Cardiac fibroblast (primary cell): ENCODE data around the gene COQ4.
"Not testable (repeated sequence)": the region's sequence is repeated elsewhere in the genome, so short reads cannot be mapped to it uniquely, and the experiment has no call there.

Experiments
- DNase-seq, 2 donors: peaks; one replicate each; pipeline versions ENCODE4 v3.0.0 to v3.0.0-alpha.2; 2010; ENCODE audit warnings: low read depth in 2 of 2
- H3K4me3 ChIP-seq, 2 donors: replicated peaks in 1 of 2; 1 replicate in 1 of 2; 2 replicates in 1 of 2; pipeline ENCODE4 v1.5.1; 2011; ENCODE audit warnings: low read depth in 2 of 2, low read length in 2 of 2, mild to moderate bottlenecking in 2 of 2, moderate library complexity in 1 of 2
- CTCF ChIP-seq: IDR thresholded peaks from one replicate; pipeline ENCODE4 v1.5.1; 2011; ENCODE audit warnings: low read depth, mild to moderate bottlenecking, low read length, inconsistent platforms

The COQ4 gene

GRCh38 chr9:128335914-128336313, 13.3 kb downstream of the COQ4 start:
- TF ChIP-seq CTCF = no peak
- no peak for DNase-seq
- no peak overlapping the region for H3K4me3 ChIP-seq

- TF ChIP-seq CTCF = no peak
- no peak overlapping the region for H3K4me3 ChIP-seq
- DNase-seq = no peak
These were observed 15.3 kb downstream of the COQ4 start for GRCh38 chr9:128337936-128338335.

- DNase-seq, H3K4me3 ChIP-seq: not testable (repeated sequence)
These were observed 16.4 kb downstream of the COQ4 start for GRCh38 chr9:128338852-128339614.

GRCh38 chr9:128339761-128340690, 17.4 kb downstream of the COQ4 start, which contains the start of gene SLC27A4:
TSS of gene SLC27A4 (plus strand) at chr9:128340527. CDS start at chr9:128343133, 2,606 bp downstream.
- no peak for TF ChIP-seq CTCF
- H3K4me3 ChIP-seq = peak within 1 kb of the TSS; percentile 80 to 84
- peak; percentile 74 to 81 for DNase-seq

- DNase-seq = no peak
- TF ChIP-seq CTCF = no peak
- H3K4me3 ChIP-seq = peak overlapping the region; percentile 80 to 84
These were observed 18.2 kb downstream of the COQ4 start for GRCh38 chr9:128340691-128341434.

- peak; percentile 74 to 77 for DNase-seq
- peak; percentile 77 for TF ChIP-seq CTCF
- H3K4me3 ChIP-seq = peak overlapping the region; percentile 80 to 84
These were observed 18.8 kb downstream of the COQ4 start for GRCh38 chr9:128341435-128341849.
